ENCODE data around the gene MYO9A. TPM values are rescaled to one million over a fixed set of nuclear protein-coding genes. Genes with fewer than 3 reads are reported as not detected.

The MYO9A gene
- total RNA-seq (179 TPM), polyA plus RNA-seq (13.8 TPM)

- DNase-seq (ENCODE audit: extremely low spot score): peak; percentile 94
- H3K36me3 ChIP-seq (ENCODE audit: insufficient read depth): no peaks in the 10 kb centered on the region
- H3K27ac ChIP-seq (ENCODE audit: low read depth): peak within 1 kb of the TSS; percentile 96
- H3K4me3 ChIP-seq (ENCODE audit: low read depth, low read length): peak within 1 kb of the TSS; percentile 83
- WGBS: under 1% methylated on average over 69 of the region's 69 CpGs
- H3K4me1 ChIP-seq (ENCODE audit: insufficient read depth): no peaks in the 10 kb centered on the region
Measured at GRCh38 chr15:72118017-72118978, at the start of gene MYO9A, which contains the start of gene SENP8. MYO9A (minus strand) TSS chr15:72118150; CDS start chr15:72046563, 71,587 bp downstream. SENP8 (plus strand) TSS chr15:72118403; CDS start chr15:72139624, 21,221 bp downstream.

- DNase-seq (ENCODE audit: extremely low spot score): no peak
- Histone ChIP-seq H3K4me1 (ENCODE audit: insufficient read depth) (no peaks in the 10 kb centered on the region), H3K36me3 (ENCODE audit: insufficient read depth) (no peaks in the 10 kb centered on the region), H3K4me3 (ENCODE audit: low read depth, low read length) (no peak overlapping the region), H3K27ac (ENCODE audit: low read depth) (no peak overlapping the region)
- WGBS: 74% methylated on average over 6 of the region's 6 CpGs
Measured at GRCh38 chr15:72167445-72167844, 49.5 kb upstream of the MYO9A start.

- no peak for DNase-seq (ENCODE audit: extremely low spot score)
- WGBS: 94% methylated on average over 5 of the region's 5 CpGs
Measured at GRCh38 chr15:72166716-72167417, 48.9 kb upstream of the MYO9A start.

GRCh38 chr15:72163719-72164118 is 45.8 kb upstream of the MYO9A start:
- Histone ChIP-seq H3K4me1 (ENCODE audit: insufficient read depth) (no peaks in the 10 kb centered on the region), H3K27ac (ENCODE audit: low read depth) (no peak overlapping the region), H3K4me3 (ENCODE audit: low read depth, low read length) (no peak overlapping the region), H3K36me3 (ENCODE audit: insufficient read depth) (no peaks in the 10 kb centered on the region)
- WGBS: 70% methylated on average over 4 of the region's 4 CpGs
- DNase-seq (ENCODE audit: extremely low spot score): no peak

More at GRCh38 chr15:72166716-72167417, 48.9 kb upstream of the MYO9A start:
- Histone ChIP-seq H3K27ac (ENCODE audit: low read depth) (no peak overlapping the region), H3K36me3 (ENCODE audit: insufficient read depth) (no peaks in the 10 kb centered on the region), H3K4me3 (ENCODE audit: low read depth, low read length) (no peak overlapping the region), H3K4me1 (ENCODE audit: insufficient read depth) (no peaks in the 10 kb centered on the region)

- H3K4me1 ChIP-seq (ENCODE audit: insufficient read depth): no peaks in the 10 kb centered on the region
- no peak overlapping the region for H3K27ac ChIP-seq (ENCODE audit: low read depth)
- H3K36me3 ChIP-seq (ENCODE audit: insufficient read depth): no peaks in the 10 kb centered on the region
- DNase-seq (ENCODE audit: extremely low spot score): no peak
- 93% methylated on average over 5 of the region's 5 CpGs for WGBS
- no peak overlapping the region for H3K4me3 ChIP-seq (ENCODE audit: low read depth, low read length)
Measured at GRCh38 chr15:72162569-72162968, 44.6 kb upstream of the MYO9A start.

GRCh38 chr15:72161361-72162132 is 43.6 kb upstream of the MYO9A start:
- H3K36me3 ChIP-seq (ENCODE audit: insufficient read depth): no peaks in the 10 kb centered on the region
- 73% methylated on average over 7 of the region's 7 CpGs for WGBS
- no peak overlapping the region for H3K27ac ChIP-seq (ENCODE audit: low read depth)
- DNase-seq (ENCODE audit: extremely low spot score): no peak
- H3K4me1 ChIP-seq (ENCODE audit: insufficient read depth): no peaks in the 10 kb centered on the region
- no peak overlapping the region for H3K4me3 ChIP-seq (ENCODE audit: low read depth, low read length)

- no peak overlapping the region for H3K4me3 ChIP-seq (ENCODE audit: low read depth, low read length)
- H3K36me3 ChIP-seq (ENCODE audit: insufficient read depth): no peaks in the 10 kb centered on the region
- no peak overlapping the region for H3K27ac ChIP-seq (ENCODE audit: low read depth)
- 93% methylated on average over 5 of the region's 5 CpGs for WGBS
- no peaks in the 10 kb centered on the region for H3K4me1 ChIP-seq (ENCODE audit: insufficient read depth)
- DNase-seq (ENCODE audit: extremely low spot score): no peak
Measured at GRCh38 chr15:72160696-72161245, 42.8 kb upstream of the MYO9A start.

GRCh38 chr15:72156928-72157327 is 39.0 kb upstream of the MYO9A start:
- Histone ChIP-seq H3K36me3 (ENCODE audit: insufficient read depth) (no peaks in the 10 kb centered on the region), H3K4me1 (ENCODE audit: insufficient read depth) (no peaks in the 10 kb centered on the region), H3K27ac (ENCODE audit: low read depth) (no peak overlapping the region), H3K4me3 (ENCODE audit: low read depth, low read length) (no peak overlapping the region)
- no peak for DNase-seq (ENCODE audit: extremely low spot score)
- 95% methylated on average over 2 of the region's 2 CpGs for WGBS

- H3K27ac ChIP-seq (ENCODE audit: low read depth): no peak overlapping the region
- DNase-seq (ENCODE audit: extremely low spot score): peak; percentile 88
- no peaks in the 10 kb centered on the region for H3K36me3 ChIP-seq (ENCODE audit: insufficient read depth)
- no peaks in the 10 kb centered on the region for H3K4me1 ChIP-seq (ENCODE audit: insufficient read depth)
- peak overlapping the region; percentile 34 for H3K4me3 ChIP-seq (ENCODE audit: low read depth, low read length)
- 4% methylated on average over 19 of the region's 19 CpGs for WGBS
Measured at GRCh38 chr15:72155635-72156616, 38.0 kb upstream of the MYO9A start.

- 26% methylated on average over 14 of the region's 14 CpGs for WGBS
- peak overlapping the region; percentile 34 for H3K4me3 ChIP-seq (ENCODE audit: low read depth, low read length)
- no peaks in the 10 kb centered on the region for H3K36me3 ChIP-seq (ENCODE audit: insufficient read depth)
- no peak for DNase-seq (ENCODE audit: extremely low spot score)
- H3K27ac ChIP-seq (ENCODE audit: low read depth): no peak overlapping the region
- no peaks in the 10 kb centered on the region for H3K4me1 ChIP-seq (ENCODE audit: insufficient read depth)
Measured at GRCh38 chr15:72155003-72155621, 37.2 kb upstream of the MYO9A start.

GRCh38 chr15:72154316-72154715 is 36.4 kb upstream of the MYO9A start:
- Histone ChIP-seq H3K27ac (ENCODE audit: low read depth) (no peak overlapping the region), H3K4me3 (ENCODE audit: low read depth, low read length) (no peak overlapping the region), H3K4me1 (ENCODE audit: insufficient read depth) (no peaks in the 10 kb centered on the region), H3K36me3 (ENCODE audit: insufficient read depth) (no peaks in the 10 kb centered on the region)
- DNase-seq (ENCODE audit: extremely low spot score): no peak
- WGBS: 96% methylated on average over 7 of the region's 7 CpGs
